GM19324 (cell line): ENCODE data around the gene JAKMIP2.
"Not testable (repeated sequence)": the region's sequence is repeated elsewhere in the genome, so short reads cannot be mapped to it uniquely, and the experiment has no call there.

Experiments
- ATAC-seq: cut with Tn5 transposase; IDR thresholded peaks from one replicate; pipeline ENCODE4 v1.9.1; 2021; ENCODE audit warnings: mild to moderate bottlenecking, moderate library complexity; ENCODE audit not compliant: unreplicated experiment, low FRiP score

JAKMIP2 gene

GRCh38 chr5:147564124-147564486, 218.4 kb downstream of the JAKMIP2 start:
- no peak for ATAC-seq

DNA sequence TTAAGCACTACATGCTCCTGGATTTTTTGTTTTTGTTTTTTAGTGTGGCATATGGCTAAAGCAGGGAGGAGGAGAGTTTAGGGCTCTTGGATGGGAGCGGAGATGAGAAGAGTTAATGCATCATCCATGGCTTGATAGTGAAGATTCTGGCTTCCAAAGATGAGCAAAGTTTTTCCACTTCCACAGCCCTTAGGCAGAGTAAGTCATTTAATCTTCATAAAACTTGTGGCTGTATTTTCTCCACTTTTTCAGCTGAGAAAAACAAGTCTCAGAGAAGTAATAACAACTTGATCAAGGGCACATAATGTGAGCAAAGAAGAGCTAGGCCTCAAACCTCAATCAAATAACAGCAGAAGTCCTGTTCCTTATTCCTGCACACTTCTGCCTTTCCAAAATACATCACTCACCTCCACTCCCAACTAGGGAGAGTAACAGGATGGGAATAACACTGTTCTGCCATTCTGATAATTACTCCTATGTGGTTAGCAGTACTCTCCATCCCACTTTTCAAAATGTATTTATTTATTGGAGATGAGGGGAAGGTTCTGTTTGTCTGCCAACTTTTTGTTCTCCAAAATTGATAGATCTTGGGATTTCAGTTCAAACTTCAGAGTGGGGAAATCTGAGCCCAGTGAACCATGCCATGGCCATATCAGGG, 218.9 kb downstream of the JAKMIP2 start:
- ATAC-seq, result no peak

DNA sequence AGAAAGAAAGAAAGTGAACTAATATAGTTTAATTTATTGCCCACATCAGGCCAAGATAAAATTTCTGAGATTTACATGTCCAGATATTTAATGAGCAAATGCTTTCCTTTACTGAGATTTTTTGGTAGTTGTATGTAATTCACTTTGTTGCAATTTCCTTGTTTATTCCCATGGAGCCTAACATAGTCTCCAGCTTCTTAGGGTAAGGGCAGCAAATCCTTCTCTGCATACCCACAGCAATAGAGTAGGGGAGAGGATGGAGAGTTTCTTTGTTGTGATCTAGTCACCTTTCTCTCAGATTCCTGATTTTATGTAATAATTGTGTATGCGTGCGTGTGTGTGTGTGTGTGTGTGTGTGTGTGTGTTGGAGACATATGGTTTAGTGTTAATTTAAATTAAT, 221.1 kb downstream of the JAKMIP2 start:
- ATAC-seq, result no peak

- ATAC-seq, result no peak
Observed at GRCh38 chr5:147560718-147561331, 221.7 kb downstream of the JAKMIP2 start.

DNA sequence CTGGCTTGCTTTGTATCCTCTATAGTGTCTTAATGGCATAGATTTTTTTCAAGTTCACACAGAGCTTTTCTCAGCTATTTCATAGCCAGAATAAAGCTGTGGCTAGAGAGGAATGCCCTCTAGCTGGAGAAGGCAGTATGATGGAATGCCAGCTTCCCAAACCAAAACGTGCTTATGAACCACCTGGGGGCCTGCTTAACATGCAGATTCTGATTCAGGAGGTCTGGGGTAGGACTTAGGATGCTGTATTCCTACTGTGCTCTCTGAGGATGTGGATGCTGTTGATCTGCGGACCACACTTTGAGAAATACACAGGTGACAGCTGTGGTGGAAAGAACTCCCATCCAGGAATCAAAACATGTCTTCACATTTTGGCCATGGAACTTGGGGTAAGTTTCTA, 222.8 kb downstream of the JAKMIP2 start:
- ATAC-seq, result no peak

DNA sequence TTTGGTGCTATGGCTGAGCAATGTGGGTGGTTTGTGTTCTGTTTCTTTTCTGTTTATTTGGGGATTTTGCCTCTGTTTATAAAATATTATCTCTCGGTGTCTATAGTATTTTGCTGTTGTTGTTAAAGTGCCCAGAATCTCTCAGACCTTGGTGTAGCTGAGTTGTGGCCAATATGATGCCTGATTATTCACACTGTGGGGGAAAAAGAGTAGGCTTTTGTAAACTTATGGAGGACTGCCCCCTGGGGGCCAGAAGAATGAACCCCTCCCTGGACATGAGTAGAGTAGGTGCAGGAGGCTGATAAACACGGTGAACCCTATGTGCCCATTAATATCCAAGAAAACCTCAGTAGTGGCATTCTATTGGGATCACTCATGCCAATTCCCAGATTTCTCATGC, 223.7 kb downstream of the JAKMIP2 start:
- ATAC-seq, result no peak

- ATAC-seq, result no peak
Observed at GRCh38 chr5:147557876-147558745, 224.4 kb downstream of the JAKMIP2 start.

DNA sequence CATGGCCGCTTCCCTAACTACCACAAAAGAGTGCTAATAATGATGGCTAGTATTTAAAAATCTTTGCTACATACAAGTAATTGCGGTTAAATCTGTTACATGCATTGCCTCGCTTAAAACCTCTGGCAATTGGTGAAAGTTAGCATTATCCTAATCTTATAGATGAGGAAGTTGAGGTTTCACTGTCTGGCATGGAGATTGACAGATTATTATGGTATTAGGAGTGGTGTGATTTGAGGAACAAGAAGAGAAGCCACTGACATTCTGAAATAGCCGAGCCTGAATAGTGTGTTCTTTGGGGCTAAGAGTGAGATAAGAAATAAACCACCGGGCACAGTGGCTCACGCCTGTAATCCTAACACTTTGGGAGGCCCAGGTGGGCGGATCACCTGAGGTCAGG, 227.4 kb downstream of the JAKMIP2 start:
- ATAC-seq, result no peak

DNA sequence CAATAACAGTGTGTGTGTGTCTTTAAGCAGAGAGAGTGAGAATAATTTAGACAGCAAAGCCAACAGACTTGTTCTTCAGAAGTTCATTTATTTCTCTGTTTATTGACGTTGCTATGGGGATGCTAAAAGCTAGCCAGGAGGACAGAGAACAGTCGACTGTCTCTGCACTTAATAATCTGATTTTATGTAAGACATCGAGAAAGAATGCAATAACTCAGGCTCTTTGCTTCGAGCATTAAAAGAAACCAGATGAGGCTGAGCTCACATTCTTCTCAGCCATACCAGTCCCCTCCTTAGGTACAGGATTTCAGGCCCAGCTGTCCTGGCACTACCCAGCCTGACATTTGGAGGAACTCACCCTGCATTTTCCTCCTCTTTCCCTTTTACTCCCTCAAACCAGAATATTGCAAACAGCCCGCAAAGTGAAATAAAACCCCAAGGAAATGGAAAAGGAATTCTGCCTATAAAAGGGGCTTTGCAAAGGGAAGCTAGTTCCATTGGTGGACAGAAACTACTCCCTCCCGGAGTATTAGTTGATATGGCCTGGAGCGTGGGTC, 228.2 kb downstream of the JAKMIP2 start:
- ATAC-seq, result no peak

GRCh38 chr5:147553817-147554216, 228.7 kb downstream of the JAKMIP2 start:
- not testable (repeated sequence) for ATAC-seq

DNA sequence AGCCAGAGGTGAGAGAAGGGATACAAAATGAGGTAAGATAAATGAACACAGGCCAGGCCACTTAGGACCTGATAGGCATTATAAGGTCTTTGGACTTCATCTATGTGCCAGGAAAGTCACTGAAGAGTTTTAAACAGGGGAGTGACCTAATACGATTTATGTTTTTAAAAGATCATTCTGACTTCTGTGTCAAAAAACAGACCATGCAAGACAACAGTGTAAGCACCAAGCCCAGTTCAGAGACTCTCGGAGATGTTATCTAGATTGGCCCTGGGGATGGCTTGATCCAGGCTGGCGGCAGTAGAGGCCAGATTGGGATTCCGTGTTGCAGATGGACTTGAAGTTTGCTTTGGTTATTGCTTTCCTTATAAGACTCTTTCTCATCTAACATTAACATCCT, 229.6 kb downstream of the JAKMIP2 start:
- ATAC-seq, result no peak

- no peak for ATAC-seq
Observed at GRCh38 chr5:147551677-147552076, 230.9 kb downstream of the JAKMIP2 start.

DNA sequence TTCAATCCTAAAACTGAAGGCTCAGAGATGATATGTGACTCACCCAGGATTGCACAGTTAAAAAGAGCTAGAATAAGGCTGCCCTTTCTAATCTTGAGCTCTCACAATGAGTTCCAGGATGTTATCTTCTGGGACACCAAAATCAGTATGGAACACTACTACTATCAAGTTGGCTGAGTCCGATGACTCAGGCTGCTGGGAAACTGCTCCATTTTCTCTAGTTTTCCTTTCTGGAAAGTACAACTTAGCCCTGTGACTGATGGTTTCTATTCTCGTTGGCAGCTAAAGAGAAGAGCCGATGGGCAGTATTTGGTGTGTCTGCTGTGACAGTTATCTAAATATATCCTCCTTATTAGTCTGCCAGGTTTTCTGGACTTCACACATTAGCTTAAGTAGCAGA, 234.8 kb downstream of the JAKMIP2 start:
- ATAC-seq, result no peak

GRCh38 chr5:147544556-147544955, 238.0 kb downstream of the JAKMIP2 start:
- ATAC-seq, result no peak

- no peak for ATAC-seq
Observed at GRCh38 chr5:147539053-147539452, 243.5 kb downstream of the JAKMIP2 start.

DNA sequence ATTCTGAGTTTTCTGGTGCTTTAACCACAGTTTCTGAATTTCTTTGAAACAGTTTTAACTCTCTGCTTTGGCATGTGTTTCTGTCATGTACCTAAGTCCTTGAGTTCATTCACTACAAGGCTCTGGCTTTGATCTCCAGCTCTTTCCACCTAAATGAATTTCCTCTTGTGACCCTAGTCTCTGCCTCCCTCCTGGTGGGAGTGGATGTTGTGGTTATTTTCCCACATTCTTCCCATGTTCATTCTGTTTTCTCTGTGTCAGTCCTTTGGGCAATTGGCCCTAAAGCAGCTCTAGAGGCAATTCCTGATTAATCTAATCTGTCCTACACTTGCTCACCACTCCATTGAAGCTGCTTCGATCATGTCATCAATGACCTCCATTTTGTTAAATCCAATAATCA, 244.3 kb downstream of the JAKMIP2 start:
- ATAC-seq, result no peak
